KG1 (cell line): Measurements from ENCODE around the gene FOXP1.

Source experiments
- DNase-seq: peaks from one replicate; lab custom pipeline; 2025; lab: John Stamatoyannopoulos, UW

Gene FOXP1

DNA sequence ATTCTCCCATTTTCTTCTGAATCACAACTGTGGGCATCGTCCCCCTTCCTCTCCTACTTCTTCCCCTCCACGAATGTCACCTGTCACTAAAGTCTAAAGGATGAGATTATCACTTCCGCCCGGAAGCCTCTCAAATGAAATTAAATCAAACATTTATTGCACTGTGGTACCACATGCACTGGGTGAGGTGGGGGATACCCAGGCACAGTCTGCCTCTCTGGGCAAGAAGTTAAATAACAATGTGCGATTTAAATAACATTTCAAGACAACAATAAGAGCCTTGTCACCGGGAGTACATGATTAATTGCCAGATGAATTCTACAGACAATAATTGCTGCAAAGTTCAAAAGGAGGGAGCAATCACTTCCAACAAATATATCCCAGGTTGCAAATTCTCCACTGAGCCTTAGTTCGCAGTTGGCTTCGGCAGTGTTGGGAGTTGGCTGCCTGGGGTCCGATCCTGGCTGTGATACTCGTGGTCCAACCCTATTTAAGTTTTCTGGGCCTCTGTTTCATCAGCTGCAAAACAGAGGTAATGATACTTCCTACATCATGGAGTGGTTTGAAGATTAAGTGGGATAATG, 77.7 kb downstream of the FOXP1 start:
- DNase-seq = no peak

DNA sequence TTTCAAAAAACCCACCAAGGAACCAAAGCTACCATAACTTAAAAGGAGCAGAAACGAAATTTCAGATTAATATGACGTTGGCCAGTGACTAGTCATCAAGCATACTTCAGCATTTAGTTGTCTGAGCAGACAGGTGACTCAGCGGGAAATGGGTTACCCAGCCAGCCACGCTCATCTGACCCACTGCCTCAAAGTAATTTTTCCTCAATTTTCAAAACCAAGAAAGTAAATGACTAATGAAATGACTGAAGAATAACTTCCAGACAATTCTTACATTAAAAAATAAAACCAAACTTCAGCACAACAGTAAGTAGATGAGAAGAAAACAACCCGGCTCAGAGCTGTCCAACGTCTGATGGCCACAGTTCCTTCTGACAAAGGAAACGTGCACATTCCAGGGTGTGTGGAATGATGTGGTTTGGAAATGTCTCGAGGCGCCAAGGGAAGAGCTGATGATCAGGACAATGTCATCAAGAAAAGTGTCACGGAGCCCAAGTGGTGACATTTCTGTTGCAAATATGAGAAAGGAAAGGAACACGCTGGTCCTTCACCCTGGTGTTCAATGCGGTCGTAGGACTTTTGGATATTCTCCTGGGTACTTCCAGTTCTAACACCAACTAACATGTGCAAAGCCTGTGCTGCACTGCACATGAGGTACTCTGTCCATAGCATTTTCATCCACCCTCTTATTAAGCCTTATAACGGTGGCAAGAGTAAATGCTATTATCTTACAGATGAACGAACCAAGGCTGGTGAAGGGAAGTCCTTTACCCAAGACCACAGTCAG, 79.1 kb downstream of the FOXP1 start:
- no peak for DNase-seq

DNA sequence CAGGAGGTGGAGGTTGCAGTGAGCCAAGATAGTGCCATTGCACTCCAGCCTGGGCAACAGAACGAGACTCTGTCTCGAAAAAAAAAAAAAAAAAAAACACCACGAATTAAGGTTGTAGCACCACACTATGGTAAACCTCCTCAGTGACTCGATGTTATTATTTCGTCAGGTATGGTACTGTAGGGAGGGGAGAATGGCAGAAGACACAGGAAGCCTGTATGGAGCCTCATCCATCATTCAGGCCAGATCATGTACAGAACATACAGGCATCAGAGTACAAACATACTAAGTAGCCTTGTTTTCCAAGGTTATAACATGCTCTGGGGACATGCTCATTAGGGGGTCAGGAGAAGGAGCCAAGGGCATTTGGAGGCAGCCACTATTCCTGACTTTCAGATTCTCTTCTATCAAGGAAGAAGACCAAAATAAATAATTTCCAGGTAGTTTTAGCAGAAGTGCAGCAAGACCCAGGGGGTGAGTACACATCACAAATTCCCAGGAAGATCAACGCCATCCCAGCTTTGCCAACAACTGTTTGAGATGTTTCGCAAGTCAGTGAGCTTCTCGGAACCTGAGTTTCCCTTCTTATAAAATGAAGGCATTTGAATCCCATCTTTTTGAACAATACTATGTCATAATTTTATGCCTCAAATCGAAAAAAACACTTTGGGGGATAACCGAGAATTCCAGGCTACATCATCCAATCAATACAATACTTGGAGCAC, 79.8 kb downstream of the FOXP1 start:
- DNase-seq = no peak

- DNase-seq = no peak
Measured at GRCh38 chr3:71502066-71502625, 81.4 kb downstream of the FOXP1 start.

- no peak for DNase-seq
Measured at GRCh38 chr3:71500696-71501095, 82.8 kb downstream of the FOXP1 start.

GRCh38 chr3:71499227-71499876, 84.2 kb downstream of the FOXP1 start:
- DNase-seq = no peak

DNA sequence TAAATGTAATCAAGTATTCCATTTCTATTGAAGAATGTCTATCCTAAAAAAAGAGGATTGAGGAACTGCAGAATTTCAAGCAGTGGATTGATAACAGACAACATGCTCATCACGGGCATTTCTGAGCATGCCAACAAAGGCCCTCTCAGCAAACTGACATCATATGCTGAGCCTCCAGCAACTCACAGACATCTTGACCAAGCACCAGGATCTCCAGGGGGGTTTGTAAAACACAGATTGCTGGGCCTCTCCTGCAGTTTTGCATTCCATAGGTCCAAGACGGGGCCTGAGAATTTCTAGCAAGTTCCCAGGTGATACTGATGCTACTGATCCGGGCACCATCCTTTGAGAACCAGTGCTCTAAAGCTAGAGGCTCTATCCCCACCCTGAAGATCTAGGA, 85.0 kb downstream of the FOXP1 start:
- no peak for DNase-seq

- DNase-seq = no peak
Measured at GRCh38 chr3:71497971-71498444, 85.5 kb downstream of the FOXP1 start.

DNA sequence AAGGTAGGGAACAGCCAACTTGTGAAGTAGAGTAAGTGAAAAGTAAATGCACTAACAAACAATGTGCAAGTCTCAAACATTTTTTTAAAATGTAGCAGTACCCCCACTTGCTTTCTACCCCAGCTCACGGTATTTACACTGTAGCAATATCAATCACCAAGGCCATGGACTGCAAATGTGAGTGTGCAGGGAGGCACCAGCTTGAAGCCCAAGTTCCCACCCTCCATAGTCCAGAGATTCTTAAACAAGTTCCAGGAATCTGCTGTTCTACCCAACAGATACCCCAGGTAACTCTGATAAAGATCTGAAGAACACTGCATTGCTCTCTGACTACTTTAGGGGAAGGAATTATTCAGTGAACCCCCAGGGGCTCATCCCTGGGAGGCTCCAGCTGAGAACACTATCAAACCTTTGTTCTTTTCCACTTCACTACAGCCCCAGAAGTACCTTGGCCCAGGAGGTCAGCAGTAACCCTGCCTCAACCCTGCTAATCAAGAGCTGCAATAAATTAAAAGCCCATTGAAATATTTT, 86.1 kb downstream of the FOXP1 start:
- DNase-seq = no peak

- no peak for DNase-seq
Measured at GRCh38 chr3:71495708-71496472, 87.6 kb downstream of the FOXP1 start.

DNA sequence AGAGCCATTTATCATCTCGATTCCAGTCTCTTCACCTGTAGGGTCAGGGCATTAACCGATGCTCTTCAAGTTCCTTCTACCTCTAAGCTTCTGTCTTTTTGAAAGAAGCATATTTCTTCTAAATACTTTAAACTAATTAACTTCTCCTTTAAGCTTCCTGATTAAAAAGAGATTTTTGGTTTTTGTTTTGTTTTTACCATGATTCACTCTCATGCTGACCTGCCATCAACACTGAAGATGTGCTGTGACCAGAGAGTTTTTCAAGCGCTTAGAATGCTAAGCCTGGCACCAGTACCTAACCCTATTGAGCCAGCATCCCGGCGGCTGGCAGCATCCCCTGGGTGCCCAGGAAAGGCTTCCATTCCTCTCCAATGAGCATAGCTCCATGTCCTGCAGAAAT, 89.3 kb downstream of the FOXP1 start:
- DNase-seq = no peak

- no peak for DNase-seq
Measured at GRCh38 chr3:71492974-71493771, 90.4 kb downstream of the FOXP1 start.

DNA sequence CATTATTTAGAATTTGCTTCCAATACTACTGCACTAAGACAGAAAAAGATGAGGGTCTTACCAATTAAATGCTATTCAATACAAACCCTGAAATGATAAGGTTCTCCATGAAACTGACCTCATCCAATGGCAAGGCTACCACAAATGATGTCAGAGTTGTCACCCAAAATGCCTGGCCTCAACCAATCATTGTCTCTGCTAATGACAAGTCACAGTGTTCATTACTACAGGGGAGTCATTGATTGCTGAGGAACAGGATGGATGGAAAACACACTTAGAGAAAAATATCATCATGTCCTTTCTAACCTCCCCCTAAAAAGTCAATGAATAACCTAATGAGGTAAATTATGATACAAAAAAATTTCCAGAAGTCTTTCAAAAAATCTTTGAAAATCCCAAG, 91.0 kb downstream of the FOXP1 start:
- no peak for DNase-seq

DNA sequence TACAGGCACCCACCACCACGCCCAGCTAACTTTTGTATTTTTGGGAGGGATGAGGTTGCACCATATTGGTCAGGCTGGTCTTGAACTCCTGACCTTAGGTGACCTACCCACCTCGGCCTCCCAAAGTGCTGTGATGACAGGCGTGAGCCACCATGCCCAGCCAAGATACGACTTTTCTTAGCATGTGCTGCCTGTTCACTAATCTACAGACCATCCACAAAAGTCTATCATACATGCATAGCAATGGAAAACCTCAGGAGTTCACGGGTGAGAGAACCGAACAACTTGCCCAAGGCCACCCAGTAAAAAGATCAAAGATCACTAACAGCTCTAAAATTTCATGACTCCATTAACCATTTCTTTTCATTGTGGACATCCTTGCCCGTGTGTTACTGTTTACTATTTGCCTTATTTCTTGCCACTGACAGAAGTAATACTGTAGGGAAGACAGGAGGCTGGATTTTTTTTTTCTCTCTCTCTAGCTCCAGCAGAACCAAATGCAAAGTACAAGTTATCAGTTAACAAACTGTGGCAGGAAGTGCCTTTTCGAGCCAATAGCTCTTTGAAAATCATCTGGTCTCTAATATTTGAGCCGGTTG, 92.3 kb downstream of the FOXP1 start:
- no peak for DNase-seq

- no peak for DNase-seq
Measured at GRCh38 chr3:71490692-71491091, 92.8 kb downstream of the FOXP1 start.

GRCh38 chr3:71489315-71489761, 94.2 kb downstream of the FOXP1 start:
- no peak for DNase-seq

GRCh38 chr3:71488882-71489281, 94.6 kb downstream of the FOXP1 start:
- no peak for DNase-seq

- DNase-seq = no peak
Measured at GRCh38 chr3:71488391-71488809, 95.1 kb downstream of the FOXP1 start.

DNA sequence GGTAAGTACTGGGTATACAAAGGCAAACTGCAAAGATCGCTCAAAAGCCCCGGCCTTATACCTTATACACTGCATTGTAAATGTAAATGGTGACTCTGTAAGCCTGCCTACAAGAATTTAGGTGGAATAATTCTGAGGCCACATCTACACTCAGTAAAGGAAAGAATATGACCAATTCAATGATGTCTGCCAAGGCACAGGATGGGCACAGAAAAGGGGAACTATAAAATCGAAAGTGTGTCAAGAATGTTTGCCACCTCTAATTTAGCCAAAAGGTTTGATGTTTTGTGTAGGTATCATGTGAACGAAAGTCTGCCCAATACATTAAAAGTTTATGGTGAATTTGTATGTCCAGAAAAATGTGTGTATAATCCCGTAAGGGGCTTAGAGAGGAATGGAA, 96.1 kb downstream of the FOXP1 start:
- peak; percentile 49 for DNase-seq

DNA sequence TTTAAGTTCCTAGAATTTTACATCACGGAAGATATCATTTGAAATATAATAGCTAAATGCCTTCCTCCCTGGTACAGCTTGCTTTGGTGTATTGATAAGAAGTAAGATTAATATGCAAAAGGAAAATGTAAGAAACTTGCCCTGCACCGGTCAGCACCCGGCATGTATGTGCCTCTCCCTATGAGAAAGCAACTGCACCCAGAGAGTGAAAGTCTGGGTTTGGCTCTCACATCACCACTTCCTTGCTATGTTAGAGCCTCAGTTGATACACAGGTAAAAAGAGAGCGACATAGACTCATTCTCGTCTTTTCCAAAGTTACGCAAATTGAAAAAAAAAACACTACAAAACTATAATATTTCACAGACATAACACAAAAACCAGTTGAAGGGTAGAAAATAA, 96.7 kb downstream of the FOXP1 start:
- DNase-seq = no peak
